Forelimb muscle (tissue), 1 donor: ENCODE data around the gene OR2T6. TPM values are rescaled to one million over a fixed set of nuclear protein-coding genes. Genes with fewer than 3 reads are reported as not detected.
"Not testable (repeated sequence)": the region's sequence is repeated elsewhere in the genome, so short reads cannot be mapped to it uniquely, and the experiment has no call there.

ENCODE experiments used
- DNase-seq: peaks from one replicate; pipeline ENCODE4 v3.0.0-alpha.2; 2013; ENCODE audit warnings: low read depth
- polyA plus RNA-seq: library from polyadenylated mRNA; unstranded; fragments of 120-200 nt; gene quantifications from one replicate; pipeline ENCODE4 v1.2.1, GENCODE V29; 2013; ENCODE audit not compliant: insufficient read length

OR2T6 gene
- polyA plus RNA-seq, 1 donor: not detected

DNA sequence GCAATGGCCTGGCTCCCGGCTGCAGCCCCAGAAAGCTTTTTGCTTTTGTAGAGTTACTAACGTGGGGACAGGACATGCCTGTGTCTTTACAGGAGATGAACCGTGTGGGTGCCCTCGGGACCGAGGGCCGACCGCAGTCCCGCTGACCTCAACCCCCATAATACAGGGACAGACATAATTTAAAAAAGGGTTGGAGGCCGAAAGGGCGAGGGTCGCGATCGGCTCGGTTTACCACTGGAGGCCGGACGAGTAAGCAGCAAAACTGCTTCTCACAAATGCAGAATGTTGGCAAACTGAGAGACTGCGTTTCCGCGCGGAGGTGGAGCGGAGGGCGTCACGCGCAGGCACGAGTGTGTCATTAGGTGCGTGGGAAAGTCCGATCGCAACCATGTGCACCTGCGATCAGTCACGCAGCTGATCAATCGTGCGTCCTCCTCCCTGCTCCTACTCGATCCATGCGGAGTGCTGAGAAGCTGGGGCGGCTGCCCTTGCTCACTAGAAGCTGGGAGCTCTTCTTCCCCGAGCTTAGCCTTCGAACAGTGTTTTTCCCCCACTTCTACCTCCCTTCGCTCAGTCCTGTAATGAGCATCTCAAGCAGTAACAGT, 58.4 kb downstream of the OR2T6 start:
- DNase-seq: not testable (repeated sequence)

DNA sequence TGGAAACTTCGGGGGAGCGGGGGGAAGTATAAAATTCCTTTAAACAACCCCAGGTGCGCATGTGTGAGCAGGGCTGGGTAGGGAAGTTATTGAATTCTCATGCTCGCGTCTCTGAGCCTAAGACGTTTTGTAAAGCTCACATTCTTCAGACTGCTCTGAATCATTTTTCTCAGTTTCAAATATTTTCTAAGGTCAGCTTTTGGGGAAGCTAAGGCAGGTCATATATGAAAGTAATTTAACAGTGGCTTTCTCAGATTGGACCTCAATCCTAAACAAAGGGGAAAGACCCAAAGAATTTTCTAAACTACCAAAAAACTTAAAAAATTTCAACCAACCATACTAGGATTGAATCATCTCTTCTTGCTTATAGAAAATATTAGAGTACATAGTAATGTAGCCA, 59.4 kb downstream of the OR2T6 start:
- not testable (repeated sequence) for DNase-seq

DNA sequence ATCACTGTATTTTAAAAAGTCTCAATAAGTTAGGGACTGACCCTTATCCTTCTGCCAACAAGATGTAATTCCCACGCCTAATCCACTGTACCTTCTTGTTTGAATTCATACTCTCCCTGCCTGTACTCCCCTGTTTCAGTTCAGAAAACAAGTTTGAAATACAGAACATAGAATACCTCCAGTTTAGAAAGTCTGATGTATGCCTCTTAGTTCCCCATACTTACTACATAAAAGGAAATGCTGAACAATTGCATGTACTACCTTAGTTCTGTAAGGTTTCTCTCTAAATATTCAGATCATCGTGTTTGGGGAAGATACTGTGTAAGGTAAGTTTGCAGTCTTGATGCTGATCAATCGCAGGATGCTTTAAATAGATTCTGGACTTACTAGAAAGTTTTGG, 60.8 kb downstream of the OR2T6 start:
- not testable (repeated sequence) for DNase-seq

DNA sequence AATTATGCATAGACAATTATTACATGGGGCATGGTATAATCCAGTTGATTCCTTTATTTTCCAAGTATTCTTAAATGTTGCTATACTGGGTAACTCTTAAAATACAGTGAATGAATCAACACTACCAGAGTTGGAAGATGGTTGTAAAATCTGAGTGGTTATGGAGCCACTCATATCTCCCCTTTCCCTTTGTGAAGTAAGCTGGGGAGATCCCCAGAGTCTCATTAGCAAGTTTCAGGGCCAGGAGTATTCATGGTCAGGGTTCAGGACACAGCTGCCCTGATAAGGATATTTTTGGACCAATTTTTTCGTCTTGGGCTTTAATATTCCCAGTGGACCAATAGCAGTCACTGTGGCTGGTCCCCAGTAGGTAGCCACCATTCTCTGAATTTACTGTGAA, 63.1 kb downstream of the OR2T6 start:
- not testable (repeated sequence) for DNase-seq

DNA sequence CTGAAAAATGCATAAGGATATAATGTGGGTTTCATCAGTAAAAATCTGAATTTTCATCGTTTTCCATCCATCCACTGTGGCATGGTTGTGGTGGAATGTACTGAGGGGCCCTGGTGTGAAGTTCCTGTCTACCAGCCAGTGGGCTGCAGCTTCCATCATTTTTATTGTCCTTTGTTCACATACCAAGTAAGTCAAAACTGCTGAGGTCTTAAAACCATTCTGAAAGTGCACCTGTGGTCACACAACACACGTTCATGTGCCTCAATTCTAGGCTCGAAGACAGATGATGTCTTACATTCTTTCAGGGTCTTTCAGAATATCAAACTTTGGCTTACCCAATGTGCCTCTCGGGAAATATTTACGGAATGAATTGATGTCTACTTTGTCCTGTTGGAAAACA, 63.7 kb downstream of the OR2T6 start:
- not testable (repeated sequence) for DNase-seq

Other genes with a start within 250 kb of the OR2T6 start
- not detected for gene OR2M5, start 230.6 kb upstream of the OR2T6 start, polyA plus RNA-seq
- gene OR2M2, start 200.9 kb upstream of the OR2T6 start, polyA plus RNA-seq: not detected
- gene OR2M3, start 178.5 kb upstream of the OR2T6 start, polyA plus RNA-seq: 0.01 TPM
- 0.05 TPM for gene OR2M4, start 144.3 kb upstream of the OR2T6 start, polyA plus RNA-seq
- not detected for gene OR2T33, start 97.8 kb upstream of the OR2T6 start, polyA plus RNA-seq
- not detected for gene OR2T12, start 72.3 kb upstream of the OR2T6 start, polyA plus RNA-seq
- gene OR2M7, start 51.2 kb upstream of the OR2T6 start, polyA plus RNA-seq: not detected
- gene OR14C36, start 27.0 kb upstream of the OR2T6 start, polyA plus RNA-seq: not detected
- not detected for gene OR2T4, start 14.1 kb upstream of the OR2T6 start, polyA plus RNA-seq
- gene OR2T1, start 27.3 kb downstream of the OR2T6 start, polyA plus RNA-seq: not detected
- not detected for gene OR2T2, start 69.9 kb downstream of the OR2T6 start, polyA plus RNA-seq
- not detected for gene OR2T3, start 97.6 kb downstream of the OR2T6 start, polyA plus RNA-seq
- gene OR2T5, start 112.8 kb downstream of the OR2T6 start, polyA plus RNA-seq: not detected
- gene OR2G6, start 132.3 kb downstream of the OR2T6 start, polyA plus RNA-seq: not detected
- not detected for gene OR2T29, start 187.0 kb downstream of the OR2T6 start, polyA plus RNA-seq
- not detected for gene OR2T34, start 199.0 kb downstream of the OR2T6 start, polyA plus RNA-seq
- not detected for gene OR2T10, start 222.0 kb downstream of the OR2T6 start, polyA plus RNA-seq